Cardiac muscle cell (in vitro differentiated cells and primary cell): ENCODE results near the gene CTNND1. TPM values are rescaled to one million over a fixed set of nuclear protein-coding genes. Genes with fewer than 3 reads are reported as not detected.

Source experiments
- DNase-seq, 2 donors: peaks; one replicate each; pipeline versions ENCODE4 v3.0.0 to v3.0.0-alpha.2; 2010 to 2017; ENCODE audit warnings: low read depth in 1 of 2, low spot score in 1 of 2
- H3K27ac ChIP-seq: fragments of 200-600 bp; sonication (generic); 2 replicates; pipeline ENCODE4 v1.5.1; 2016
- H3K27me3 ChIP-seq: fragments of 200-600 bp; sonication (generic); 2 replicates; pipeline ENCODE4 v1.6.0; 2016; ENCODE audit warnings: control low read depth
- H3K36me3 ChIP-seq: fragments of 200-600 bp; sonication (generic); 2 replicates; pipeline ENCODE4 v1.5.1; 2016; ENCODE audit warnings: control low read depth
- H3K4me1 ChIP-seq: fragments of 200-600 bp; sonication (generic); 2 replicates; pipeline ENCODE4 v1.8.1; 2017; ENCODE audit warnings: low read depth, mild to moderate bottlenecking, mixed run types
- H3K4me3 ChIP-seq: fragments of 200-600 bp; sonication (generic); 2 replicates; pipeline ENCODE4 v1.5.1; 2016; ENCODE audit warnings: mild to moderate bottlenecking
- H3K9me3 ChIP-seq: fragments of 200-600 bp; sonication (generic); 2 replicates; pipeline ENCODE4 v1.5.1; 2017; ENCODE audit warnings: low read depth, mild to moderate bottlenecking, control low read depth
- polyA plus RNA-seq: library from polyadenylated mRNA; unstranded; fragments of >200 nt; fragmentation: Nextera tagmentation; extraction: Ambion mirVana; gene quantifications from 2 replicates; pipeline ENCODE4 v1.2.1, GENCODE V29; 2016
- total RNA-seq: library from RNA; depleted of rRNA; stranded (reverse); fragments of >200 nt; gene quantifications from 2 replicates; pipeline ENCODE4 v1.2.3, GENCODE V29; 2016
- TF ChIP-seq, protein P1 (sequence below): IDR thresholded peaks from 2 replicates; pipeline ENCODE4 v1.5.1; 2012; ENCODE audit warnings: low read depth, mild to moderate bottlenecking, low read length

The CTNND1 gene
- total and polyA plus RNA-seq, 2 experiments from 2014 or later, result 95.4 to 125 TPM

DNA sequence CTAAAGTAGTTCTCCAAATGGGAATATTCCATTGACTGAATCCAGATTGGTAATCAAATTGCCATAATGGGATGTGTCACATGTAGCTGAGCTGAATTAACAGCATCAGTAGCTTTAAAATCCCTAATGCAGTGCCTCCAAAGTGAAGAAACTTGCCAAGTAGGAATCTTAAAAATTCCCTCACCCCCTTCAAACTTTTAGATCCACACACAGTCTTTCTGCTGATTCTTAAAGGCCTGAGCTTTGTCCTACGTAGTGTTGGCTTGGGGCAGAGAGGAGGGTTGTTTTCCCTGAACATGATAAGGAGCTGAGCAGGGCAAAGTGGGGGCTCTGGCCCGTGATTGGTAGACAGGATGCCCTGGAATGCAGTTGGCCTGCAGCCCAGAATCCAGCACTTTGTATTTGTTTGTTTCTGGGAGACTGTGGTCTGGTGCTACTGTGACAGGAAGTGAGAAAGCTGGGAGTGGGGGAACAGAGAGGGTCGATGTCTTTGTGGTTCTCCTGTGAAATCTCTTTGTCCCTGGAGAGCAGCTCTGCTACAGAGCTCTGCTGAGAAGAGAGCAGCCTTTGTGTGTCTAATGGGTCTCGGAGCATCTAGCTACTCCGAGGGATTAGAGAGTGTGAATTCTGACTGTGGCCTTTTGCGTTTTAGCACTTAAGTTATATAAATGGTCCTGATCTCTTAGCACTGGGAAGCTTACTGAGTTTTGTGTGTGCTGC is 16.9 kb downstream of the CTNND1 start:
- peak; percentile 97 to 100 for DNase-seq
- TF ChIP-seq, protein P1, sequence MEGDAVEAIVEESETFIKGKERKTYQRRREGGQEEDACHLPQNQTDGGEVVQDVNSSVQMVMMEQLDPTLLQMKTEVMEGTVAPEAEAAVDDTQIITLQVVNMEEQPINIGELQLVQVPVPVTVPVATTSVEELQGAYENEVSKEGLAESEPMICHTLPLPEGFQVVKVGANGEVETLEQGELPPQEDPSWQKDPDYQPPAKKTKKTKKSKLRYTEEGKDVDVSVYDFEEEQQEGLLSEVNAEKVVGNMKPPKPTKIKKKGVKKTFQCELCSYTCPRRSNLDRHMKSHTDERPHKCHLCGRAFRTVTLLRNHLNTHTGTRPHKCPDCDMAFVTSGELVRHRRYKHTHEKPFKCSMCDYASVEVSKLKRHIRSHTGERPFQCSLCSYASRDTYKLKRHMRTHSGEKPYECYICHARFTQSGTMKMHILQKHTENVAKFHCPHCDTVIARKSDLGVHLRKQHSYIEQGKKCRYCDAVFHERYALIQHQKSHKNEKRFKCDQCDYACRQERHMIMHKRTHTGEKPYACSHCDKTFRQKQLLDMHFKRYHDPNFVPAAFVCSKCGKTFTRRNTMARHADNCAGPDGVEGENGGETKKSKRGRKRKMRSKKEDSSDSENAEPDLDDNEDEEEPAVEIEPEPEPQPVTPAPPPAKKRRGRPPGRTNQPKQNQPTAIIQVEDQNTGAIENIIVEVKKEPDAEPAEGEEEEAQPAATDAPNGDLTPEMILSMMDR, result no peak
- peaks cover 85% of the 10 kb centered on the region for H3K4me1 ChIP-seq

GRCh38 chr11:57779276-57779675 is 17.7 kb downstream of the CTNND1 start:
- Histone ChIP-seq H3K36me3 (no peaks in the 10 kb centered on the region), H3K27ac (peak overlapping the region; percentile 100), H3K4me3 (peak overlapping the region; percentile 21), H3K9me3 (no peaks in the 10 kb centered on the region), H3K4me1 (peaks cover 78% of the 10 kb centered on the region), H3K27me3 (no peaks in the 10 kb centered on the region)
- TF ChIP-seq, protein P1, result no peak
- peak; percentile 56 to 79 for DNase-seq

More for the DNA sequence above, 16.9 kb downstream of the CTNND1 start:
- H3K9me3 ChIP-seq, result no peaks in the 10 kb centered on the region
- no peaks in the 10 kb centered on the region for H3K36me3 ChIP-seq
- peak overlapping the region; percentile 21 for H3K4me3 ChIP-seq
- H3K27ac ChIP-seq, result peak overlapping the region; percentile 100
- H3K27me3 ChIP-seq, result no peaks in the 10 kb centered on the region

GRCh38 chr11:57781529-57781943 is 19.9 kb downstream of the CTNND1 start:
- Histone ChIP-seq H3K4me1 (peaks cover 57% of the 10 kb centered on the region), H3K27ac (peak overlapping the region; percentile 100), H3K9me3 (no peaks in the 10 kb centered on the region), H3K4me3 (no peak overlapping the region), H3K27me3 (no peaks in the 10 kb centered on the region), H3K36me3 (no peaks in the 10 kb centered on the region)
- peak in 1 of 2 donors; percentile 62 for DNase-seq
- TF ChIP-seq, protein P1, result no peak

DNA sequence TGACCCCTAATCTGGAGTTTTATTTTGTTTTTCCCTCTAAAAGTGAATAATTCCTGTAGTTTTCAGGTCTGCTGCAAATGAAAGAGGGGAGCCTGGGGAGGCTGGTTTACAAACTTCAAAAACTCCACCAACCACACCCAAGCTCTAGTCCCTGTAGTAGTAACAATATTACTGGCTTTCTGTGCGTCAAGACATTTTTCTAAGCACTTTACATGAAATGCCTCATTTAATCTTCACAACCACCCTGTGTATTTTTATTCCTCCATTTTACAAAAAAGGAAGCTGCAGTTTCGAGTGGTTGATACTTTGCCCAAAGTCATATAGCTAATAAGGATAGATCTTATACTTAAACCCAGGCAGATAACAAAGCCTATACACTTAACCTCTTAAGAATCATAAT is 23.5 kb downstream of the CTNND1 start:
- Histone ChIP-seq H3K4me3 (no peak overlapping the region), H3K27ac (no peak overlapping the region), H3K9me3 (no peaks in the 10 kb centered on the region), H3K27me3 (no peaks in the 10 kb centered on the region), H3K4me1 (peaks cover 48% of the 10 kb centered on the region), H3K36me3 (no peaks in the 10 kb centered on the region)
- no peak for DNase-seq
- TF ChIP-seq, protein P1, result no peak

GRCh38 chr11:57786436-57786835 is 24.8 kb downstream of the CTNND1 start:
- H3K4me1 ChIP-seq, result peaks cover 35% of the 10 kb centered on the region
- TF ChIP-seq, protein P1, result no peak
- peaks cover 5% of the 10 kb centered on the region for H3K36me3 ChIP-seq
- no peak overlapping the region for H3K4me3 ChIP-seq
- DNase-seq, result no peak
- no peaks in the 10 kb centered on the region for H3K27me3 ChIP-seq
- H3K27ac ChIP-seq, result peak overlapping the region; percentile 76
- H3K9me3 ChIP-seq, result no peaks in the 10 kb centered on the region
